ENCODE measurements around the gene ZNF76.

ZNF76 gene

GRCh38 chr6:35267446-35267845 is 7.9 kb downstream of the ZNF76 start:
- DNase-seq (ENCODE audit: low read depth in 2 of 2), result no peak

- no peak for DNase-seq (ENCODE audit: low read depth in 2 of 2)
Observed at GRCh38 chr6:35267897-35268296, 8.4 kb downstream of the ZNF76 start.

GRCh38 chr6:35272005-35272404 is 12.5 kb downstream of the ZNF76 start:
- DNase-seq (ENCODE audit: low read depth in 2 of 2), result no peak

GRCh38 chr6:35273822-35274559 is 14.5 kb downstream of the ZNF76 start:
- DNase-seq (ENCODE audit: low read depth in 2 of 2), result no peak

GRCh38 chr6:35275744-35276260 is 16.3 kb downstream of the ZNF76 start:
- DNase-seq (ENCODE audit: low read depth in 2 of 2), result no peak

- no peak for DNase-seq (ENCODE audit: low read depth in 2 of 2)
Observed at GRCh38 chr6:35278708-35279107, 19.2 kb downstream of the ZNF76 start.

GRCh38 chr6:35280903-35281302 is 21.4 kb downstream of the ZNF76 start:
- DNase-seq (ENCODE audit: low read depth in 2 of 2), result no peak

GRCh38 chr6:35282472-35282871 is 22.9 kb downstream of the ZNF76 start:
- no peak for DNase-seq (ENCODE audit: low read depth in 2 of 2)

GRCh38 chr6:35283361-35283760 is 23.8 kb downstream of the ZNF76 start:
- no peak for DNase-seq (ENCODE audit: low read depth in 2 of 2)

GRCh38 chr6:35287671-35288396 is 28.3 kb downstream of the ZNF76 start:
- DNase-seq (ENCODE audit: low read depth in 2 of 2), result no peak

GRCh38 chr6:35288834-35289233 is 29.3 kb downstream of the ZNF76 start:
- no peak for DNase-seq (ENCODE audit: low read depth in 2 of 2)

- DNase-seq (ENCODE audit: low read depth in 2 of 2), result no peak
Observed at GRCh38 chr6:35291491-35291890, 32.0 kb downstream of the ZNF76 start.

- DNase-seq (ENCODE audit: low read depth in 2 of 2), result no peak
Observed at GRCh38 chr6:35292494-35292893, 33.0 kb downstream of the ZNF76 start.

- DNase-seq (ENCODE audit: low read depth in 2 of 2), result no peak
Observed at GRCh38 chr6:35293681-35294080, 34.1 kb downstream of the ZNF76 start.

GRCh38 chr6:35294308-35294945 is 34.9 kb downstream of the ZNF76 start:
- no peak for DNase-seq (ENCODE audit: low read depth in 2 of 2)

GRCh38 chr6:35295036-35295435 is 35.5 kb downstream of the ZNF76 start:
- no peak for DNase-seq (ENCODE audit: low read depth in 2 of 2)

GRCh38 chr6:35295521-35296315 is 36.2 kb downstream of the ZNF76 start:
- no peak for DNase-seq (ENCODE audit: low read depth in 2 of 2)

- no peak for DNase-seq (ENCODE audit: low read depth in 2 of 2)
Observed at GRCh38 chr6:35296931-35297600, 37.5 kb downstream of the ZNF76 start.

- DNase-seq (ENCODE audit: low read depth in 2 of 2), result peak; percentile 59 to 67
Observed at GRCh38 chr6:35297601-35298481, 38.3 kb downstream of the ZNF76 start, which contains the start of gene DEF6. DEF6 (plus strand) TSS chr6:35297818; CDS start chr6:35297857, 39 bp downstream.

GRCh38 chr6:35298625-35299140 is 39.1 kb downstream of the ZNF76 start:
- no peak for DNase-seq (ENCODE audit: low read depth in 2 of 2)

All from fibroblast of skin of left quadriceps (primary cell).